ENCODE results near the gene INO80B.
A peak's percentile ranks its signal among the peaks of the same experiment; 100 is the strongest.
"Not testable (repeated sequence)": the region's sequence is repeated elsewhere in the genome, so short reads cannot be mapped to it uniquely, and the experiment has no call there.

Gene INO80B

DNA sequence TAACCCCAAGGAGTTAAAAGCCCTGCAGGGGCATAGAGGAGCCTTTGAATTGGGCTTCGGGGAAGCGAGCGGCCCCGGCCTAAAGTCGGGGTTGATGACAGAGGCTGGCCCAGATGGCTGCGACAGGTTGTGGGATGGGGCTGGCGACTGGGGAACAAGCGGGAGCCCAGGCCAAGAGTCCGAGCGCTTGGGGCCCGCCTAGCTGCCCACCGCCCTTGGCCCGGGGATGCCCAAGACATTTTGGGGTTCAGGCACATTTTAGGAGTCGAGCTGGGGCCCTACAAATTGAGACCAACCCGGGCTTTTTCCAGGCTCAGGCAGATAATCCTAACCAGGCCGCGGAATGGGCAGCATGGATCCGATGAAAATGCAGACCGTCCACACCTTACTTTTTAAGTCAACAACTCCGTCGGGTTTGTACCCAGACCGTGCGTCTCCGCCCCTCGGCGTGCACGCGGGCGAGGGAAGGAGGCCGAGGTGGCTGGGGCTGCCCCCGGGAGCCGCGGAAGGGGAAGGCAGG, 13.7 kb upstream of the INO80B start:
- FAIRE-seq: no peak
- TF ChIP-seq TAF1 (IDR thresholded peaks at IDR 0.05; ENCODE audit: borderline replicate concordance, low read depth, low read length) (no peak), POLR2A (IDR thresholded peaks at IDR 0.05; ENCODE audit: low read depth, low read length) (no peak), POLR2AphosphoS5 (IDR thresholded peaks at IDR 0.05; ENCODE audit: low read depth, low read length) (no peak)
- DNase-seq (ENCODE audit: insufficient read length): peak; percentile 55

DNA sequence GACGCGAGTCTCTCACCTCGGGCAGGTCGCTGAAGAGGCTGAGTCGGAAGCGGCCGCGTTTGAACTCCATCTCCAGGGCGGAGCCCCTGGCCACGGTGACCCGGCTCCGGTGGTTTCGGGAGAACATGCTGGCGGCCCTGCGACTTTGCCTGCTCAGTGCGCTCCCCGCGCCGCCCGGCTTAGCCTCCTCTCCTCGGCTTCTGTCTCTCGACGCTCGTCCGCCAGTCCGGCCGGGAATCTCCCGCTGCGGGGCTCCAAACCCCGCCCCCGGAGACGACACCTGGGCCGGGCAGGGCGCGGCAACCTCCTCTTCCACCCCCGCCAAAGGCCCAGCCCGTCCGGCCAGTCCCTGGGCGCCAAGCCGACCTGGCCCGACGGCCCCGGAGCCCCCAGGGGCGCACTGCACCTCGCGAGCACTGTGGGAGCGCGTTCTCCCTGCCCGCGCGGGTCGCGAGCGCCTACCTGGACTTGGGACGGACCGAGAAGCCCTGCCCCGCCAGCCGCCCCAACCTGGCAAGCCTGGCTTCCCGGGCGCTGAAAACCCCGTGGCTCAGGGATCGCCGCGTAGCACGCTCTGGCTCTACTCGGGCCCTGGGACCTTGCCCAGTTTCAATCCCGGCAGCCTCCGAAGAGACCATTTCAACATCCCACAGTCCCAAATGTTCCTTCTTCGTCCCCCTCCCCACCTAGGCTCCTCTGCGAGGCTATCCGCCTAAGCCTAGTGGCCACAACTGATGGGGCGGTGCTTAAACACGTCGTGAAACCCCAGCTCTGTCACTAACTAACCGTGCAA, 13.0 kb upstream of the INO80B start, which contains the start of gene RTKN:
Gene RTKN (minus strand): TSS at position 248 of the 793 bp plus-strand sequence. CDS start 121 bp downstream, at position 127.
- DNase-seq (ENCODE audit: insufficient read length) (peak; percentile 61), FAIRE-seq (peak; percentile 58)
- TF ChIP-seq POLR2AphosphoS5 (IDR thresholded peaks at IDR 0.05; ENCODE audit: low read depth, low read length) (no peak), POLR2A (IDR thresholded peaks at IDR 0.05; ENCODE audit: low read depth, low read length) (no peak; the same call in 1 of the 2 replicates), TAF1 (IDR thresholded peaks at IDR 0.05; ENCODE audit: borderline replicate concordance, low read depth, low read length) (no peak)

- not testable (repeated sequence) for FAIRE-seq; DNase-seq (ENCODE audit: insufficient read length)
Observed at GRCh38 chr2:74442483-74443297, 12.2 kb upstream of the INO80B start.

DNA sequence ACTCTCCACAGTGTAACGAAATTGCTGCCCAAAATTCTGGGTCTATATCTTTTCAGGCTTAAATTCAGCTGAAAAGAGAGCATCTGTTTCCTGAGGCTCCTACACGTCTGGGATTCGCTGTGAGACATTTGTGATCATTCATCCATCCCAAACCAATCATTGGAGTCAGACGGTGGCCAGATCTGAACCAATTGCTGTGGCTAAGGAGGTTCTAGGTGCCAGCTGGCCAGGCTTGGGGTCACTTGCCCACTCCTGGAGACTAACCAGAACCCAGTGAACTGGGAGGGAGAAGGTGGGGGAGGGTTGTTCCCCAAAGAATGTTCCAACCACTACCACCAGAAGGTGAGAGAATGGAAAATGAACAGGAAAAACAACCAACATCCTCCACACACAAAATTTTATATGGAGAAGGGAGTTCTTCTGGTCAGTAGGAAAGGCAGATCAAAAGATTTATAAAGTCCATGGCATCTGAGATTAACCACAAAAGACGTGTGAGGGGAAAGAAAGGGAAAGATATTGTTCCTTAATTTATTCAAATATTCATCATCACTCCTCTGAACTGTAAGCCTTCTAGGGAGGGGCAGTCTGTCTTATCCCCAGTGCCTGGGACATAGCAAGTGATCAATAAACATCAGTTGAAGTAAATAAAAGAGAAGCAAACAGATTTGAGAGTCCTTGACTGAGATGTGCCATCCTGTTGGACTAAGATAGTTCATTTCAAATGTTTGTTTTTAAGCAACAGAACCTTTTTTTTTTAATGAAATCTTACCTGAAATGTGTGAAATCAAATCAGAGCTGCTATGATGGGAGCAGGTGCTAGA, 10.2 kb upstream of the INO80B start:
- DNase-seq (ENCODE audit: insufficient read length) (no peak), FAIRE-seq (no peak)
- TF ChIP-seq TAF1 (IDR thresholded peaks at IDR 0.05; ENCODE audit: borderline replicate concordance, low read depth, low read length) (no peak), POLR2AphosphoS5 (IDR thresholded peaks at IDR 0.05; ENCODE audit: low read depth, low read length) (no peak), POLR2A (IDR thresholded peaks at IDR 0.05; ENCODE audit: low read depth, low read length) (no peak)

GRCh38 chr2:74447230-74447999, 7.5 kb upstream of the INO80B start:
- no peak for DNase-seq (ENCODE audit: insufficient read length)
- no peak for TF ChIP-seq POLR2AphosphoS5 (IDR thresholded peaks at IDR 0.05; ENCODE audit: low read depth, low read length)
- no peak for TF ChIP-seq TAF1 (IDR thresholded peaks at IDR 0.05; ENCODE audit: borderline replicate concordance, low read depth, low read length)
- no peak for TF ChIP-seq POLR2A (IDR thresholded peaks at IDR 0.05; ENCODE audit: low read depth, low read length)
- no peak for FAIRE-seq

GRCh38 chr2:74448771-74449170, 6.1 kb upstream of the INO80B start:
- FAIRE-seq (no peak), DNase-seq (ENCODE audit: insufficient read length) (no peak)
- no peak for TF ChIP-seq POLR2AphosphoS5 (IDR thresholded peaks at IDR 0.05; ENCODE audit: low read depth, low read length)
- no peak for TF ChIP-seq POLR2A (IDR thresholded peaks at IDR 0.05; ENCODE audit: low read depth, low read length)
- no peak for TF ChIP-seq TAF1 (IDR thresholded peaks at IDR 0.05; ENCODE audit: borderline replicate concordance, low read depth, low read length)

GRCh38 chr2:74450570-74451190, 4.2 kb upstream of the INO80B start:
- DNase-seq (ENCODE audit: insufficient read length) (no peak), FAIRE-seq (no peak)
- TF ChIP-seq POLR2A (IDR thresholded peaks at IDR 0.05; ENCODE audit: low read depth, low read length): no peak
- no peak for TF ChIP-seq TAF1 (IDR thresholded peaks at IDR 0.05; ENCODE audit: borderline replicate concordance, low read depth, low read length)
- TF ChIP-seq POLR2AphosphoS5 (IDR thresholded peaks at IDR 0.05; ENCODE audit: low read depth, low read length): no peak

DNA sequence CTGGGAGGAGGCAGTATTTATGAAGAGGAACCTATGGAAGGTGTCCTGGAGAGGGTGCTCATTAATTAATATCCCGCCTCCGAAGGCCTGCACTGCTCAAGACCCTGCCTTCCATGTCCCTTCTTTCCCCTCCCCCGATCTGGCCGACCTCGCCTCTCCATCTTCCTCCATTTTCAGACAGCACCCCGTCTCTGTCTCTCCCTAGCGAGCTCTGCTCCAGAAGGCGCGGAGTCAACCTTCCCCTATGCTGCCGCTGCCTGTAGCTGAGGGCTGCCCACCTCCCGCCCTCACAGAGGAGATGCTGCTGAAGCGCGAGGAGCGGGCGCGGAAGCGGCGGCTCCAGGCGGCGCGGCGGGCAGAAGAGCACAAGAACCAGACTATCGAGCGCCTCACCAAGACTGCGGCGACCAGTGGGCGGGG, 2.3 kb downstream of the INO80B start:
- DNase-seq (ENCODE audit: insufficient read length) (no peak), FAIRE-seq (no peak)
- TF ChIP-seq POLR2A (IDR thresholded peaks at IDR 0.05; ENCODE audit: low read depth, low read length) (no peak; the same call in 1 of the 2 replicates), TAF1 (IDR thresholded peaks at IDR 0.05; ENCODE audit: borderline replicate concordance, low read depth, low read length) (no peak), POLR2AphosphoS5 (IDR thresholded peaks at IDR 0.05; ENCODE audit: low read depth, low read length) (no peak; the same call in 1 of the 2 replicates)

DNA sequence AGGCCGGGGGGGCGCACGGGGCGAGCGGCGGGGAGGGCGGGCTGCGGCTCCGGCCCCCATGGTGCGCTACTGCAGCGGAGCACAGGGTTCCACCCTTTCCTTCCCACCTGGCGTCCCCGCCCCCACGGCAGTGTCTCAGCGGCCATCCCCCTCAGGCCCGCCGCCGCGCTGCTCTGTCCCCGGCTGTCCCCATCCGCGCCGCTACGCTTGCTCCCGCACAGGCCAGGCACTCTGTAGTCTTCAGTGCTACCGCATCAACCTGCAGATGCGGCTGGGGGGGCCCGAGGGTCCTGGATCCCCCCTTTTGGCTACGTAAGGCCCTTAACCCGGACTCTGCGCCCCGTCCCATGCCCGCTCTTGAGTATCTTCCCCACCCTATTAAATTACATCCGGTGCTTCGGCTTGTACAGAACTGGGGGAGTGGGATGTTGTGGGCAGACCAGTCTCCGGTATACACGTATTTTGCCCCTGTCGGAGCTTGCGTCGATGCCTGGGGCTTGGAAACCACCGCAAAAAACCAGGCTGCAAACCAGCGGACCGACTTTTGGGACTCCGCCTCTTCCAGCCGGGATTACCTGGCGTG, 2.8 kb downstream of the INO80B start:
- DNase-seq (ENCODE audit: insufficient read length): peak; percentile 55
- TF ChIP-seq POLR2A (IDR thresholded peaks at IDR 0.05; ENCODE audit: low read depth, low read length) (peak; percentile 75), POLR2AphosphoS5 (IDR thresholded peaks at IDR 0.05; ENCODE audit: low read depth, low read length) (no peak; the same call in 1 of the 2 replicates)
- peak; percentile 89 for FAIRE-seq

All from GM12892 (cell line).